ENCODE measurements around the gene TEX51.

Gene TEX51

GRCh38 chr2:126878601-126879000 lies 20.1 kb upstream of the TEX51 start:
- ATAC-seq: no peak
- TF ChIP-seq ZC3H10 (CRISPR knock-in tag; IDR thresholded peaks at IDR 0.05) (no peak), GLIS3 (CRISPR knock-in tag; IDR thresholded peaks at IDR 0.05) (no peak), CSDC2 (CRISPR knock-in tag; IDR thresholded peaks at IDR 0.05) (no peak), TCF4 (CRISPR knock-in tag; IDR thresholded peaks at IDR 0.05; ENCODE audit: borderline replicate concordance) (no peak), ZFP30 (CRISPR knock-in tag; IDR thresholded peaks at IDR 0.05) (no peak), PPARA (CRISPR knock-in tag; IDR thresholded peaks at IDR 0.05; ENCODE audit: borderline replicate concordance) (no peak), ARNTL (CRISPR knock-in tag; IDR thresholded peaks at IDR 0.05; ENCODE audit: borderline replicate concordance, low read depth) (no peak), ESRRG (CRISPR knock-in tag; IDR thresholded peaks at IDR 0.05) (no peak), SNAI2 (CRISPR knock-in tag; IDR thresholded peaks at IDR 0.05) (no peak), ISL1 (CRISPR knock-in tag; IDR thresholded peaks at IDR 0.05) (no peak)
- TF ChIP-seq, protein P1, sequence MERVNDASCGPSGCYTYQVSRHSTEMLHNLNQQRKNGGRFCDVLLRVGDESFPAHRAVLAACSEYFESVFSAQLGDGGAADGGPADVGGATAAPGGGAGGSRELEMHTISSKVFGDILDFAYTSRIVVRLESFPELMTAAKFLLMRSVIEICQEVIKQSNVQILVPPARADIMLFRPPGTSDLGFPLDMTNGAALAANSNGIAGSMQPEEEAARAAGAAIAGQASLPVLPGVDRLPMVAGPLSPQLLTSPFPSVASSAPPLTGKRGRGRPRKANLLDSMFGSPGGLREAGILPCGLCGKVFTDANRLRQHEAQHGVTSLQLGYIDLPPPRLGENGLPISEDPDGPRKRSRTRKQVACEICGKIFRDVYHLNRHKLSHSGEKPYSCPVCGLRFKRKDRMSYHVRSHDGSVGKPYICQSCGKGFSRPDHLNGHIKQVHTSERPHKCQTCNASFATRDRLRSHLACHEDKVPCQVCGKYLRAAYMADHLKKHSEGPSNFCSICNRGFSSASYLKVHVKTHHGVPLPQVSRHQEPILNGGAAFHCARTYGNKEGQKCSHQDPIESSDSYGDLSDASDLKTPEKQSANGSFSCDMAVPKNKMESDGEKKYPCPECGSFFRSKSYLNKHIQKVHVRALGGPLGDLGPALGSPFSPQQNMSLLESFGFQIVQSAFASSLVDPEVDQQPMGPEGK (CRISPR knock-in tag; IDR thresholded peaks at IDR 0.05; ENCODE audit: borderline replicate concordance): no peak
- TF ChIP-seq, protein P2, sequence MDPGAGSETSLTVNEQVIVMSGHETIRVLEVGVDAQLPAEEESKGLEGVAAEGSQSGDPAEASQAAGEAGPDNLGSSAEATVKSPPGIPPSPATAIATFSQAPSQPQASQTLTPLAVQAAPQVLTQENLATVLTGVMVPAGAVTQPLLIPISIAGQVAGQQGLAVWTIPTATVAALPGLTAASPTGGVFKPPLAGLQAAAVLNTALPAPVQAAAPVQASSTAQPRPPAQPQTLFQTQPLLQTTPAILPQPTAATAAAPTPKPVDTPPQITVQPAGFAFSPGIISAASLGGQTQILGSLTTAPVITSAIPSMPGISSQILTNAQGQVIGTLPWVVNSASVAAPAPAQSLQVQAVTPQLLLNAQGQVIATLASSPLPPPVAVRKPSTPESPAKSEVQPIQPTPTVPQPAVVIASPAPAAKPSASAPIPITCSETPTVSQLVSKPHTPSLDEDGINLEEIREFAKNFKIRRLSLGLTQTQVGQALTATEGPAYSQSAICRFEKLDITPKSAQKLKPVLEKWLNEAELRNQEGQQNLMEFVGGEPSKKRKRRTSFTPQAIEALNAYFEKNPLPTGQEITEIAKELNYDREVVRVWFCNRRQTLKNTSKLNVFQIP (CRISPR knock-in tag; IDR thresholded peaks at IDR 0.05; ENCODE audit: borderline replicate concordance, low read depth): no peak
- TF ChIP-seq, protein P3, sequence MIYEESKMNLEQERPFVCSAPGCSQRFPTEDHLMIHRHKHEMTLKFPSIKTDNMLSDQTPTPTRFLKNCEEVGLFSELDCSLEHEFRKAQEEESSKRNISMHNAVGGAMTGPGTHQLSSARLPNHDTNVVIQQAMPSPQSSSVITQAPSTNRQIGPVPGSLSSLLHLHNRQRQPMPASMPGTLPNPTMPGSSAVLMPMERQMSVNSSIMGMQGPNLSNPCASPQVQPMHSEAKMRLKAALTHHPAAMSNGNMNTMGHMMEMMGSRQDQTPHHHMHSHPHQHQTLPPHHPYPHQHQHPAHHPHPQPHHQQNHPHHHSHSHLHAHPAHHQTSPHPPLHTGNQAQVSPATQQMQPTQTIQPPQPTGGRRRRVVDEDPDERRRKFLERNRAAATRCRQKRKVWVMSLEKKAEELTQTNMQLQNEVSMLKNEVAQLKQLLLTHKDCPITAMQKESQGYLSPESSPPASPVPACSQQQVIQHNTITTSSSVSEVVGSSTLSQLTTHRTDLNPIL (CRISPR knock-in tag; IDR thresholded peaks at IDR 0.05; ENCODE audit: low read depth): no peak

GRCh38 chr2:126879348-126880298 lies 19.1 kb upstream of the TEX51 start:
- no peak for ATAC-seq
- TF ChIP-seq ESRRG (CRISPR knock-in tag; IDR thresholded peaks at IDR 0.05) (no peak), TOX (CRISPR knock-in tag; IDR thresholded peaks at IDR 0.05; ENCODE audit: borderline replicate concordance) (no peak), TCF4 (CRISPR knock-in tag; IDR thresholded peaks at IDR 0.05; ENCODE audit: borderline replicate concordance) (no peak), ZNF8 (CRISPR knock-in tag; IDR thresholded peaks at IDR 0.05) (no peak), SNAI2 (CRISPR knock-in tag; IDR thresholded peaks at IDR 0.05) (no peak), CSRNP3 (CRISPR knock-in tag; IDR thresholded peaks at IDR 0.05) (no peak), GLIS3 (CRISPR knock-in tag; IDR thresholded peaks at IDR 0.05) (no peak), OSR1 (CRISPR knock-in tag; IDR thresholded peaks at IDR 0.05) (no peak)
- TF ChIP-seq, protein P1 (CRISPR knock-in tag; IDR thresholded peaks at IDR 0.05; ENCODE audit: borderline replicate concordance): no peak
- TF ChIP-seq, protein P3 (CRISPR knock-in tag; IDR thresholded peaks at IDR 0.05; ENCODE audit: low read depth): no peak

DNA sequence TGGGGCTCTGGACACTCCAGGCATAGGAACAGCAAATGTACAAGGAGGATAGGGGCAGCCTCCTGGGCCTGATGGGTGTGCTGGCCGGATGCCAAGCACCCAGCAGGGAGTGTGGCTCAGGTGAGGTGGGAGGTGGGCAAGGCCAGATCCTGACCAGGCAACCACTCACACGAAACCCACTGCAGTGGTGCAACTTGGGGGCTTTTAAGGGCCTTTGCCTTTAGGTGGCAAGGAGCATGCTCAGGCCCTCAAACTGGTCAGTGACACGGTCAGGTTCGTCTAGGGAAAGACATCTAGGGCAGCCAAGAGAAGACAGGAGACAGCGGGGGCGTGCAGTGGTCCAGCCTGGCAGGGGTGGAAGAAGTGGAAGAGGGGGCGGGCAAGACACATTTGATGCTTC lies 18.4 kb upstream of the TEX51 start:
- TF ChIP-seq ZNF70 (CRISPR knock-in tag; IDR thresholded peaks at IDR 0.05) (no peak), ESRRG (CRISPR knock-in tag; IDR thresholded peaks at IDR 0.05) (no peak), ZFP3 (CRISPR knock-in tag; IDR thresholded peaks at IDR 0.05) (no peak), CSDC2 (CRISPR knock-in tag; IDR thresholded peaks at IDR 0.05) (no peak)
- TF ChIP-seq, protein P2 (CRISPR knock-in tag; IDR thresholded peaks at IDR 0.05; ENCODE audit: borderline replicate concordance, low read depth): no peak
- ATAC-seq: no peak

Measured in SK-N-SH treated with all-trans-retinoic acid at 6 μM for 48 hours (cell line).